HG03175 (cell line): ENCODE results near the gene KSR2.
"Not testable (repeated sequence)": the region's sequence is repeated elsewhere in the genome, so short reads cannot be mapped to it uniquely, and the experiment has no call there.

Experiments used
- ATAC-seq: cut with Tn5 transposase; IDR thresholded peaks from one replicate; pipeline ENCODE4 v1.9.1; 2021; ENCODE audit warnings: mild to moderate bottlenecking, moderate library complexity; ENCODE audit not compliant: unreplicated experiment

The KSR2 gene

GRCh38 chr12:117649796-117650195 is 319.0 kb downstream of the KSR2 start:
- no peak for ATAC-seq

DNA sequence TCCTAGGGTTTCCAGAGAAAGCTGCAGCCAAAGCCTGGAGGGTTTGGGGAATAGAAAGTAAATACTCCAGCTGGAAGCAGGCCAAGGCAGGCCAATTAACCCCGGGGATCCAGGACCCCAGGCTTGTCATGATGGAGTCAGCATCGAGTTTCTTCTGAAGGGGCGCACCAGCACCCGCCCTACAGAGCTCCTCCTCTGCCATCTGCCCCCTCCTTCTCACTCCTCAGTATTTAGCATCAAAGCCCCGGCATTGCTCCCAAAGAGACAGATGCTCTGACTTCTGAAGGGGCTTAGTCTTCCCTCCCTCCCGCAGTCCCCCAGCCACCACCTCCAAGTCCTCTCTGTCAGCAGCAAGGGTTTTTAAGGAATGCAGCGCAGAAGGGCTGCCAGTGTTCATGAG is 322.3 kb downstream of the KSR2 start:
- no peak for ATAC-seq

GRCh38 chr12:117645473-117645872 is 323.3 kb downstream of the KSR2 start:
- ATAC-seq = no peak

GRCh38 chr12:117643971-117644370 is 324.8 kb downstream of the KSR2 start:
- no peak for ATAC-seq

DNA sequence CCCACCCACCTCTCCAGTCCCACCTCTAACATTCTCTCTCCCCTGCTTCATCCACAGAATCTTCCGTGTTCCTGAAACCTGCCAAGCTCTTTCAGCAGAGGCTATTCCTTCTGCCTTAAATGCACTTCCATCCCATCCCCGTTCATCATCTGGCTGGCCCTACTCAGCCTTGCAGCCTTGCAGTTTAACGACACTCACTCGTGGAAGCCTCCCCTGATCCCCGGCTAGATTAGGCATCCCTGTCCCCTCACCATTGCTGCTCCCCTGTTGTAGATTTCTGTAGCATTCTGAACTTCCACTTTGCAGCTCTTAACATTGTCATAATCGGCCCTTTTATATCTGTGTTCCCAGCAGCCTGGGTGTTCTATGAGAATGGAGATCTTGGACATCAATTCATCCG is 326.9 kb downstream of the KSR2 start:
- no peak for ATAC-seq

GRCh38 chr12:117640511-117640910 is 328.3 kb downstream of the KSR2 start:
- ATAC-seq = no peak

- ATAC-seq = no peak
Measured at GRCh38 chr12:117629454-117629853, 339.3 kb downstream of the KSR2 start.

DNA sequence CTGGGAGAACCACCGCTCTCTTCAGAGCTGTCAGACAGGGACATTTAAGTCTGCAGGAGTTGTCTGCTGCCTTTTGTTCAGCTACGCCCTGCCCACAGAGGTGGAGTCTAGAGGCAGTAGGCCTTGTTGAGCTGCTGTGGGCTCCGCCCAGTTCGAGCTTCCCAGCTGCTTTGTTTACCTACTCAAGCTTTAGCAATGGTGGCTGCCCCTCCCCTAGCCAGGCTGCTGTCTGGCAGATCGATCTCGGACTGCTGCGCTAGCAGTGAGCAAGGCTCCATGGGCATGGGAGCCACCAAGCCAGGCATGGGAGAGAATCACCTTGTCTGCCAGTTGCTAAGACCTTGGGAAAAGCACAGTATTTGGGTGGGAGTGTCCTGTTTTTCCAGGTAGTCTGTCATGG is 340.1 kb downstream of the KSR2 start:
- ATAC-seq = not testable (repeated sequence)

DNA sequence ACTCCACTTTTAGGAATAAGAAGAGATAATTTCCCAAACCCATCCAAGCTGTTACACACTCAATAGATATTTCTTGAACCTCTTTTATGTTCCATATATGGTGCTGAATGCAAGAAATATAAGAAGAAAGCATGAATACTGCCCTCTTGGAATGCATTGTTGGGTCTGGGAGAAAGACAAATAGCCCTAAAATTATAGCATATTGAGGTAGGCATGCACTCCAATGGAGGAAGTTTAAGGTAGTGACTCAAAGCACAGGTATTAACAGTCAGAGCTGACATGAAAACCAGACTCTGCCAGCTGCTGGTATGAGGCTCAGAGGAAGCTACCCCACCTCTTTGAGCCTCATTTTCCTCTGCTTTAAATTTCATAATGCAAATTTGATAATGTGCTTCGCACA is 346.0 kb downstream of the KSR2 start:
- ATAC-seq = no peak

- no peak for ATAC-seq
Measured at GRCh38 chr12:117622087-117622486, 346.7 kb downstream of the KSR2 start.

GRCh38 chr12:117607778-117608177 is 361.0 kb downstream of the KSR2 start:
- no peak for ATAC-seq

DNA sequence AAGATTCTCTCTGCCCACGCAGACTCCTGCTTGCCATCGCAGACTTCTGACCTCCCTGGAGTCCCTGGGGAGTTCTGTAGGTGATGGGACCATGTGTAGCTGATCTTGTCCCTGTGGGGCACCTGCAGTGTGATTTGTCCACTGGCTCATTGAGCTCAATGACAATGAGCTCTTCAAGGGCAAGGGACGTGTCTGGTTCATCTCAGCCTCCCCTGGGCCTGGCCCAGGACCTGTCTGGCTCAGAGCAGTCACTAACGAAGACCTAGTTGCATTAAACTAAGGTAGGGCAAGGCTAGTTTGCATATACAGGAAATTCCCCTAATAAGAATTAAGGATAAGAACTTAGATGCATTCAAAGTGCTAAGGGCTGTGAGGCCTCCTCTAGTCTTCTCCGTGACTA is 361.8 kb downstream of the KSR2 start:
- ATAC-seq = no peak

GRCh38 chr12:117606024-117606423 is 362.8 kb downstream of the KSR2 start:
- no peak for ATAC-seq

GRCh38 chr12:117603316-117604113 is 365.3 kb downstream of the KSR2 start:
- no peak for ATAC-seq

DNA sequence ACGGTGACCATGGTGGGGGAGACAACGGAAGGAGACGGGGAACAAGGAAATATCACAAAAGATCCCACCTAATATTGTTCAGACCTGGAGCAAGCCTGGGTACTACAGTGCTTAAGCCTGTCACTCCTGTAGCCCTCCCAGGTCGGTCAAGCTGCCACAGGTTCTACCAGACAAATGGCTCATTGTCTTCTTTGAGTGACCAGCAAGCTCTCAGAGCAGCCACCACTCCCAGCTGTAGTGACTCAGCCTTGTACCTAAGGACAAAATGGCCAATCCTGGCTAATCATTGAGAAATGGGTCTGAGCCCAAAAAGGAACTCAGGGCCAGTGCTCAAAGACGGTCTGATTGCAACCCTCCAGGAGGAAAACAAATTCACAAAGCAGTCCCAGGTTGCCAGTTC is 368.9 kb downstream of the KSR2 start:
- no peak for ATAC-seq

DNA sequence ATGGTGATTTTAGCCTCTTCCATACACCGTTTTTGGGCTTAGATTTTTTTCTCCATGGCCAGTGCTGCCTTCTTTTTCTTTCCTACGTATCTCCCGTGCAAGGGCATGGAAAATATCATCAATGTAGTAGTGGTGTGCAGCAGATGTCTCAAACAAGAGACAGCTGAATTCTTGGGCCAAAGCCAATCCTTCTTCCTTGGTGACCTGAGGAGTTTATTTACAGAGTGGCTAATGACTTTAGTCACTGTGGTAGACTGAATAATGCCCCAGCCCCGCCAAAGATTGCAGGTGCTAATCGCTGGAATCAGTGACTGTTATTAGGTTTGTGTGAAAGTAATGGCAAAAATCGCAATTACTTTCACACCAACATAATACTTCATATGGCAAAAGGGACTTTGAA is 371.8 kb downstream of the KSR2 start:
- ATAC-seq = no peak

- no peak for ATAC-seq
Measured at GRCh38 chr12:117595751-117596150, 373.0 kb downstream of the KSR2 start.

- ATAC-seq = no peak
Measured at GRCh38 chr12:117594481-117594880, 374.3 kb downstream of the KSR2 start.

DNA sequence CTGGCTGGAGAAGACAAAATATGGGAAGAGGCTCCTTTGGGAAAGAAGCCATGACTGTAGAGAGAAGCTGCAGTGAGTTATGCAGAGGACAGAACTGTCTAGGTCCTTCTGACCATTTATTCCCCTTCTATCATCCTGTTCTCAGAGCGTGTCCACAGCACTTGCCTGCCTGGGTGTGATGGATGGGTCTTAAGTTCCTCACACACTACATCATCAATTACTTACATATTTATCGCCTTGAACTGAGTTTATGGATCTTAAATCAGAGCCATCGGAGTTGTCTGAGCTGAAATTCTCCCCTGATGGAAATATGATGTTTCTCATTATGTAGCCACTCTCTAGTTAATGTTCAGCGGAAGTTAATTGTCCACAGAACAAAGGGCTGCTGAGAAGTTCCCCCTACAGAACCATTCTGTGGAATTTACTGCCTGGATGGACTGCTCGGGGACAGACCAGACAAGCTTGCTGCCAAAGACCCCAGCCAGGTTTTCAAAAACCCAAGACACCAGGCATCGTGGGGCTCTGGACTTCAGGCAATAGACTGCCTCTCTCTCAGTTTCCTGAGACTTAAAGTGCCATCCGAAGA is 374.9 kb downstream of the KSR2 start:
- ATAC-seq = no peak

- ATAC-seq = no peak
Measured at GRCh38 chr12:117592588-117593305, 376.0 kb downstream of the KSR2 start.

DNA sequence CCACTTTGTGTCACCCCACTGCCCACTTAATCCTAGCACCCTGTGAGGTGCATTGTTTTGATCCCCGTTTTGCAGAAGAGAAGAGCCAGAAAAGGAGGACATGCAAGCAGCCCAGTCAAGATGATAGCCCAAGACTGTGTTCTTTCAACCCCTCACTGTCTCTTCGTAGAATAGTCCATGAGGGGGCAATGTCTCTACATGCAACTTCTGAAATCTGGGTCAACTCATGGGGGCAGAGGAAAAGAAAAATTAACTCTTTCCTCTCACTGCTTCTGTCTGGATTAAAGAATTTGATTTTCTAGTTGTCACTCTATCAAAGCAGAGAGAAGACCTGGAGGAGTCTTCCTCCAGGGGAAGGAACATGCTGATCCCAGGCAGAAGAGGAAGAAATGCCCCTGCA is 377.8 kb downstream of the KSR2 start:
- no peak for ATAC-seq

DNA sequence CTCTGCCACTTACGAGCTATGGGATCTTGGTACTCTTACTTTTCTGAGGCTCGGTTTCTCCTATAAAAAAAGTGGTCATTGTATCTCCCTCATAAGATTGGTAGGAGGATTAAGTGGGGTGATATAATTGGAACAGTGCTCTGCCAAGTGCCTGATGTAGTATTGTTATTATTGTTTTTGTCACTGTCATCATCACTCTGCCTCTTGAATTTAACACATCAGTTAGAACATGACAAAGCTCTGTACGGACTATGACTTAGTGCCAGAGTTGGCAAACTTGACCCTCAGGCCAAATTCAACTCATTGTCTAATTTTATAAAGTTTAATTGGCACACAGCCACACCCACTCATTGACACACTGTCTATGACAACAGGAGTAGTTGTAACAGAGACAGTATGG is 378.4 kb downstream of the KSR2 start:
- ATAC-seq = no peak
